ENCODE results near the gene CDC16. TPM values are rescaled to one million over a fixed set of nuclear protein-coding genes. Genes with fewer than 3 reads are reported as not detected.

Gene CDC16
- total and polyA plus RNA-seq, 2 of the 4 experiments (the other 2 are of a cell fraction): 41.6 to 66.6 TPM

DNA sequence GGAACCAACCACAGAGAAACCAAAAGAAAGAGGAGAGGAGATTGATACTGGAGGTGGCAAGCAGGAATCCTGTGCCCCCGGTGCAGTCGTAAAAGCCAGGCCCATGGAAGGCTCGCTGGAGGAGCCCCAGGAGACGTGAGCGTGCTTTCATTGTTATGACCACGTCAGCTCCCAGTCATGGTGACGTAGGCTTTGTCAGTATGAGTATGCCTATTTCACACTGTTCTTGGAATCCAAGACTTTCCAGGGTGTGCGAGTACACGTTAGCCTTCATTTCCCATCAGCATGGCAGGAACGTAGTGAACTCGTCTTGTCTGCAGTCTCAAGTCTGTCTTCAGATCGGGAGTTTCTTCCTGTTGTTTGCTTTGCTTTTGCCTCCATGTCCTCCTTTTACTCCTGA lies 64.2 kb downstream of the CDC16 start:
- peaks cover 39% of the 10 kb centered on the region for H3K36me3 ChIP-seq (ENCODE audit: control insufficient read depth, insufficient read depth, low read length)
- intact Hi-C loops (cut with micrococcal nuclease): no loop called here
- TF ChIP-seq POLR2A (IDR thresholded peaks at IDR 0.05; ENCODE audit: low read depth, low read length) (no peak), USF2 (IDR thresholded peaks at IDR 0.05; ENCODE audit: low read depth, low read length) (no peak), ELK1 (IDR thresholded peaks at IDR 0.05; ENCODE audit: borderline replicate concordance, low read depth, low read length) (no peak), MAFK (IDR thresholded peaks at IDR 0.05; ENCODE audit: low read depth, low read length) (no peak), MAZ (IDR thresholded peaks at IDR 0.05; ENCODE audit: borderline replicate concordance, low read depth, low read length) (no peak), BHLHE40 (IDR thresholded peaks at IDR 0.05; ENCODE audit: low read depth, low read length) (no peak), RAD21 (IDR thresholded peaks at IDR 0.05; ENCODE audit: low read length) (no peak), MXI1 (IDR thresholded peaks at IDR 0.05; ENCODE audit: borderline replicate concordance, low read depth, low read length) (no peak), FOS (IDR thresholded peaks at IDR 0.05; ENCODE audit: low read depth, low read length) (no peak), RCOR1 (IDR thresholded peaks at IDR 0.05; ENCODE audit: insufficient replicate concordance, low read length) (no peak), CHD1 (IDR thresholded peaks at IDR 0.05; ENCODE audit: low read depth, low read length) (no peak), CEBPB (IDR thresholded peaks at IDR 0.05; ENCODE audit: low read depth, low read length) (no peak), SMC3 (IDR thresholded peaks at IDR 0.05; ENCODE audit: low read depth, low read length) (no peak), RFX5 (IDR thresholded peaks at IDR 0.05; ENCODE audit: low read depth, low read length) (no peak), CTCF (conservative IDR thresholded peaks at IDR 0.05; ENCODE audit: low read depth, low read length) (no peak), NFE2L2 (IDR thresholded peaks at IDR 0.05; ENCODE audit: low read depth, low read length) (no peak)

More for the DNA sequence above, 64.2 kb downstream of the CDC16 start:
- Histone ChIP-seq H3K56ac (ENCODE audit: extremely low read depth, insufficient read depth, low read length) (no peak overlapping the region), H3K9ac (ENCODE audit: low read depth, low read length) (no peak overlapping the region), H3K79me1 (ENCODE audit: low read depth in 1 of 2, low read length in 2 of 2) (peaks cover 13 to 42% of the 10 kb centered on the region in 2 experiments), H2BK5ac (ENCODE audit: low read depth, low read length, poor library complexity, severe bottlenecking) (no peak overlapping the region), H4K91ac (ENCODE audit: insufficient read depth, low read depth, low read length) (no peak overlapping the region), H4K20me1 (ENCODE audit: insufficient read depth, low read length) (no peaks in the 10 kb centered on the region; the same call in 1 of the 2 replicates), H4K5ac (ENCODE audit: low read depth, low read length) (no peak overlapping the region), H2BK120ac (ENCODE audit: low read depth, low read length) (no peak overlapping the region), H3K4me1 (ENCODE audit: control insufficient read depth, insufficient read depth, low read length) (no peaks in the 10 kb centered on the region), H3K14ac (replicated peaks; ENCODE audit: low read depth, low read length) (no peak overlapping the region), H3K9me1 (ENCODE audit: insufficient read depth, low read length) (peaks cover 3% of the 10 kb centered on the region; the same call in 1 of the 2 replicates), H4K8ac (ENCODE audit: low read depth in 2 of 2, low read length in 2 of 2) (no peak overlapping the region), H3K4ac (ENCODE audit: low read depth, low read length) (no peak overlapping the region), H2BK15ac (ENCODE audit: low read depth, low read length) (no peak overlapping the region), H3K27me3 (ENCODE audit: control insufficient read depth, insufficient read depth, low read length) (no peaks in the 10 kb centered on the region), H2AFZ (replicated peaks; ENCODE audit: low read length, poor library complexity) (no peak overlapping the region), H2AK9ac (replicated peaks; ENCODE audit: low read depth, low read length, poor library complexity) (no peak overlapping the region), H3K4me2 (ENCODE audit: low read depth, low read length) (no peak overlapping the region), H3K4me3 (ENCODE audit: insufficient read depth, low read depth, low read length) (no peak overlapping the region), H2AK5ac (ENCODE audit: low read depth, low read length) (no peak overlapping the region), H2BK20ac (ENCODE audit: low read depth, low read length) (no peak overlapping the region), H3K9me3 (ENCODE audit: control insufficient read depth, insufficient read depth, low read length) (no peaks in the 10 kb centered on the region), H3K23ac (ENCODE audit: low read depth, low read length) (no peak overlapping the region), H3K18ac (ENCODE audit: low read depth, low read length) (no peak overlapping the region), H3K27ac (ENCODE audit: insufficient read depth, low read length) (no peak overlapping the region)
- no TSS peak for BruUV-seq (replicated peaks)
- dilution Hi-C loops (cut with HindIII; ENCODE audit: low sequenced_read_pairs, unreplicated experiment): no loop called here
- no peak for DNase-seq
- in situ Hi-C loops (cut with MboI; ENCODE audit: low sequenced_read_pairs): no loop called here
- ChIA-PET POLR2A (ENCODE audit: unreplicated experiment) (no interaction called here), CTCF (no interaction called here)
- 98% methylated on average over 7 of the region's 12 CpGs; no CpG with 5 or more reads in 1 of the 2 experiments for WGBS, 2 experiments (ENCODE audit: extremely low coverage in 2 of 2, insufficient read length in 1 of 2)
- no peak for ATAC-seq (ENCODE audit: low read depth)

Measured in IMR-90 (cell line).